8988T (cell line): ENCODE results near the gene DMRTA2.

ENCODE experiments used
- DNase-seq: peaks from one replicate; pipeline ENCODE4 v3.0.0; 2011

Gene DMRTA2

GRCh38 chr1:50422946-50423669 is at the start of gene DMRTA2:
TSS of gene DMRTA2 (minus strand) at chr1:50423443. CDS start at chr1:50421536, 1,907 bp downstream.
- no peak for DNase-seq

DNA sequence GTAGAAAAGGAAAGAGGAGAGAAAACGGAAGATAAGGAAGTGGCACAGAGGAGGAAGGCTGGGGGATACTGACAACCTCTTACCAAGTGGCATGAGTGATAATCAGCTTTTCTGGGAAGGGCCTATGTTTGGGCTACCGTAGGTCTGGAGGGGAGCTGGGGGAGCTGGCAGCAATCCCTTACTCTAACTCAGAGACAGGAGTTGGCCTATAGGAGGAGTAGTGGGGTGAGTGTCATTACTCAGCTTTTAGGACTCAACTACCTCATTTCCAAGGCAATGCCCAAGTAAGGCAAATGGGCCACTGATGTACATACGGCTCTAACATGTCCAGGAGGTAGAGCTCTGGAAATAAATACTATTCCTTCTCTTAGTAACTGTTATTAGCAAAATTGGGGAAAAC is 48.7 kb upstream of the DMRTA2 start:
- DNase-seq: no peak

GRCh38 chr1:50462964-50463363 is 39.7 kb upstream of the DMRTA2 start:
- DNase-seq: no peak

DNA sequence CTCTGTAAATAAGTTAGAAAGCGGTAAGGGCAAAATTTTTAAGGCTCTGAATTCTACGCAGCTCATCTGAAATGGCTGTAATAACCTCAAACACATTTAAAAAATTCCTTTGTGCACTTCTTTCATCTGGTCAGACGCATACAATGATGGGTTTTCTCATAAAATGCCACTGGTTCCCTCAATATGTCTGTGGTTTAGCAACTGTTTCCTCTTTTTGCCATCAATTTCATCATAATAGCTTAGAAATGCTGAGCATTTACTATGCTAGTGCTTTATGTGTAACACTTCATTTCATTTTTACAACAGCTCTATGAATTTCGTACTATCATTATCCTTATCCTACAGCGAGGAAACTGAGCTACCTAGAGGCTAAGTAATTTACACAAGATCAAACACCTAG is 35.3 kb upstream of the DMRTA2 start:
- DNase-seq: no peak

DNA sequence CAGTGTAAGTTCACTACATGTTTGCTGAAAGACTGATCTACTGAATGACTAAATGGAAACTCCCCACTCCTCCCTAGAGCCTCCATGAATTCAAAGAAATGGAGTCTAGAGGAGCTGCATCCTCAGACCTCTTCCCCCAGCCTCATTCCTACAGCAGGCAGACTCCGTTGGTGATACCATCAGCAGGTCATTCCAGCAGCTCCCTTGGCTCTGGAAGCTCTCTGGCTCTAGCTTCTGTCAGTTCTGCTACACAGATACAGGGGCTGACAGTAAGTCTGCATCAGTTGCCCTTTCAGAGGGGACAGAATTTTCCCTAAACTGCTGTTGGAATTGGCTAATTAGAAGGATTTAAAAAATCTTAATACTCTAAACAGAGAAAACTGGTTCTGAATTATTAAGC is 31.7 kb upstream of the DMRTA2 start:
- DNase-seq: no peak

- DNase-seq: no peak
These were observed 30.0 kb upstream of the DMRTA2 start for GRCh38 chr1:50453266-50453665.

DNA sequence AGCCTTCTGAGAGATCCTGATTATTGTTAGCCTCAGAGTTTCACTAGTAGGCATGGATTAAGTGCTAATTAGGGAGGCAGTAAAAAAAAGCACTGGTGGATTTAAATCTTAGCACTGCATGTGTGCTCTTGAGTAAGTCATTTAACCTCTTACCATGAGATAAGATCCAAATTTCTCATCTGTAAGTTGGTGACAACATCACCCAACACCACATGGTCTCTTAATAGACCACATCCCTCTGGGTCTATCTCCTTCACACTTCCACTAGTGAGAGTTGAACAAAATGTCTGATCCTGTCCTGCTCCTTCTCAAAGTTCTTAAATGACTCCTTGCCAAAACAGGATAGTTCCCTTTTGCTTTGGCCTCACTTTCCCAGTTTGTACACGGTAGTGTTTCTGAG is 29.5 kb upstream of the DMRTA2 start:
- DNase-seq: no peak

- no peak for DNase-seq
These were observed 27.8 kb upstream of the DMRTA2 start for GRCh38 chr1:50450861-50451653.

GRCh38 chr1:50447961-50448360 is 24.7 kb upstream of the DMRTA2 start:
- no peak for DNase-seq

- no peak for DNase-seq
These were observed 17.9 kb upstream of the DMRTA2 start for GRCh38 chr1:50441183-50441582.

DNA sequence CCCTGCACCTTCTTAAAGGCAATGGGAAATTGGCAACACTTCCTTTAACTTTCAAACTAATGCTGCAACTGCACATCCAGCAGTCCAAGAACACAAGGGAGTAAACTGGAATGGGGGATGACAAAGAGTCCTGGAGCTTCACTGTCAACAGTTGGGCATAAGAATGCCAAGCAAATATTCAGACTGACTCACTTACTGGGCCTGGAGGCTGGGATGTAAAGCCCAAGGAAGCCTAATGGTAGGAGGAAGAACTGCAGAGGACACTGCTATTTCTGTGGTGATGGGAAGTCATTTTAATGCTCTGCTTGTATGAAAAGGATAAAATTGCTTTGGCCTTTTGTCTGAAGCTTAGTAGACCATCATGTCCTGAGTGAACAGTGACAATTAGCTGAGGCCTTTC is 15.7 kb upstream of the DMRTA2 start:
- DNase-seq: no peak

GRCh38 chr1:50436489-50436888 is 13.2 kb upstream of the DMRTA2 start:
- no peak for DNase-seq

GRCh38 chr1:50430010-50430405 is 6.8 kb upstream of the DMRTA2 start:
- no peak for DNase-seq

- DNase-seq: no peak
These were observed 4.9 kb upstream of the DMRTA2 start for GRCh38 chr1:50427818-50428779.

DNA sequence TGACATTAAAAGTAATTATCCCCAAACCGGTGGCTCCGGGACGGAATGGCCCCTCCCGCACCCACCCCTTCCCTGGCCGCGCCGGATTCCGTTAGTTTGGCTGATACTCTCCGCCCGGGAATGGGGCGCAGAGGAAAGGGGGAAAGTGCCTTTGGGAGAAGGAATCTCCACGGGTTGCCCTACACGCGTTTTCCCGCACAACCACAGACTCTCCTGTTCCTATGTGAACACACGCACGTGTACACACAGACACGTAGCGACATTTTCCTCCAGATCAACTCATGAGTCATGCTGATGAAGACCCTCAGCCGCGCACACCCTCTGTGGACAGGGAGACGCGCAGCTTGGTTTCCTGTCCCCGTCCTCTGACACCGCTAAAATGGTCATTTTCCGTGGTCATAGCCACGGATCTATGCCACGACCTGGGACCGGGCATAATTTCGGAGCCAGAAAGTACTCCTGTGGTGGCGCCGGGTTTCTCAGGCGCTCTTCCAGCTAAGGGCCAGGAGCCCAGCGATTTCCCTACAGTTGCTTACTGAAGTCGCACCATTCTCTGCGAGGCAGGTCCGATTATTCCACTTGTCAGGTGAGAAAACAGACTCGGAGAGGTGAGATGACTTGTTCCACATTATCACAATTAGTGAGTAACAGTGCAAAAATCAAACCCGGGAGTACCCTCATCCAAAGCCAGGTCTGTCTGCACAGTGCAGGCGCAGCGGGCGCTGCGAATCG is 4.0 kb upstream of the DMRTA2 start:
- DNase-seq: no peak

DNA sequence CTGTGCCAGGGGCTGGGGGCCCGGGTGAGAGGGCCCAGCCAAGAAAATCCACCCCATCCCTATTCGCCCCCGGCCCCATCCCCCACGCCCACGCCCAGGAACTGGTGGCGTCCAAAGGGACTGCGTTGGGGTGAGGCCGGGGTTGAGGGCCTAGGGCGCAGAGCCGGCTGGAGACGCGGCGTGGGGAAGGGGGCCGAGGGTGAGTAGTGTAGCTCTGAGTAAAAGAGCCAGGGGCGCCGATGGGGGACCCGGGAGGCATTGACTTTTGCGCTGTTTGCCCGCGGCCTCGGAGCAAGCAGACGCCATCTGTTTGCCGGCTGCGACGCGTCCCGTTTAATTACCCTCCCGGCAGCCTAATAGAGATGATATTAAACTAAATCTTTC is 3.5 kb upstream of the DMRTA2 start:
- DNase-seq: no peak

GRCh38 chr1:50426108-50426700 is 3.0 kb upstream of the DMRTA2 start:
- no peak for DNase-seq

- DNase-seq: no peak
These were observed 2.3 kb upstream of the DMRTA2 start for GRCh38 chr1:50425376-50426107.

DNA sequence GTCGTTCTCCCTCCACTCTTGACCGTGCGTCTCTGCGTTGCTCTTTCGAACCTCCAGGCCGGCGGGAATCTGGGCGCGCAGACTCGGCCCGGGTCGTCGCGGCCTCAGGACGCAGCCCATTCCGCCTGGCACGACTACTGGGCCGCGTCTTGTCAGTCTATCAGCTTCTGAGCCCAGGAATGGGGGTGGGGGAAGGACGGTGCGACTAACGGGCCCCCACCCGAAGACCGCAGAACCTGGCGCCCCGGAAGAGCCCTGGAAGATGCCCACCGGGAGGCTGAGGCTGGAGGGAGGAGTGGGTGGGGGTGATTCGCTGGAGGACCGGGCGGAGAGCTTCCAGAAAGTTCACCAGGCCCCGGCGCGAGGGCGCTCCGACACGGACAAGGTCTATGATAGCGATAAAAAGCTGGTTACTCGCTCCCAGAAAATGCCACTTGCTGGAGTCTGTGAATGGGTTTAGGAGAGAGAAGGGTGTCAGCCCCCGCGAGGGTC is 1.7 kb upstream of the DMRTA2 start:
- no peak for DNase-seq

DNA sequence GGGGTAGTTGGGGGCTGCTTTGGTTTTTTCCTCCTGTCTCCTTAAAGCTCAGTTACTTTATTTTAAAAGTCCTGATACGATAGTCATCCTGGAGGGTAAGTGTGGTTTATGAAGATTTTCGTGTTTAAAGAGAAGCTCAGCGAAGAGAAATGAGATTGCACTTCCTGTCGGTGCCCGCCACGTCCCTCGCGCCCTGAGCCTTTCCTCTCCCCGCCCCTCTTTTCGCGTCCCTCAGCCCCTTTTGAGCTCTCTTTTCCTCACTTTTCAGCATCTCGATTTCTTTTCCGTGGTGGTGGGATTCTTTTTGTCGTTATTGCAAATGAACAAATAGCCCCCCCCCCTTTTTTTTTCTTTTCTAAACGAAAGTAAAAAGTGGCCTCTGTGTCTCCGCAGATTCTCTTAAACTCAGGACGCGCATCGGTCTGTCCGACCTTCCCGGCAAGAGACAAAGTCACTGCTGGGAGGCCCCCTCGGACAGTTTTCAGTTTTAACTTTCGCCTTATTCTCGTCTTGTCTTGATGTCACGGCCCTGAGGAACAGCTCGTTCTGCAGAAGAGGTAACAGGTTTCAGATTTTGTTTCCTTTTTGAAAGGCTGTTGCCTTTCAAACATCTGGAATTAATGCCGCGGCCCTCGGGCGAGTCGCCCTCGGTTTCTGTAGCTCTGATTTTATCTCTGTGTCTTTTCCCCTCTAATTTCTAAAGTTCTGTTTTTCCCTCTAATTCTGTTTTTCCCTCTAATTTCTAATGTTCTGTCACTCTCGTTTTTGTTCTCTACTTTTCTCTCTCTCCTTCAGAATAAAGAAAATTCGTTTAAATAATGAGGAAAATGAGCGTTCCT is 1.0 kb upstream of the DMRTA2 start:
- DNase-seq: no peak

DNA sequence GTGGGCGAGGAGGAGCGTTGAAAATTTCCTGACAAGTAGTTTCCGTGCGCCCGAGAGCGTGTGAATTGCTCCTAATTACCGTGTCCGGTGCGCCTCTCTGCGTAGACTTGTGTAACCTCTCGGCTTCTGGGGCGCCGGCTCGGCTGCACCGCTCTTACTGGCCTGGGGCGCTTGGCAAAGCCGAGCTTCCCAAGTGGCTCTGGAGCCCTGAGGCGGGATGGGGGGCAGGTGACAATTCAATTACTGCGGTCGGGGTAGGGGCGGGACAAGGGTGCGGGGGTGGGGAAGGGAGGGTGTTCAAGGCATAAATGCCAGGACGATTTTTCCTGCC is 392 bp upstream of the DMRTA2 start:
- no peak for DNase-seq
